DMS 273 treated with DMSO at 0.1 percent for 48 hours (cell line): ENCODE measurements around the gene HHEX.
"Not testable (repeated sequence)": the region's sequence is repeated elsewhere in the genome, so short reads cannot be mapped to it uniquely, and the experiment has no call there.

Experiments
- DNase-seq: peaks from one replicate; lab custom pipeline; 2025; lab: John Stamatoyannopoulos, UW

The HHEX gene

DNA sequence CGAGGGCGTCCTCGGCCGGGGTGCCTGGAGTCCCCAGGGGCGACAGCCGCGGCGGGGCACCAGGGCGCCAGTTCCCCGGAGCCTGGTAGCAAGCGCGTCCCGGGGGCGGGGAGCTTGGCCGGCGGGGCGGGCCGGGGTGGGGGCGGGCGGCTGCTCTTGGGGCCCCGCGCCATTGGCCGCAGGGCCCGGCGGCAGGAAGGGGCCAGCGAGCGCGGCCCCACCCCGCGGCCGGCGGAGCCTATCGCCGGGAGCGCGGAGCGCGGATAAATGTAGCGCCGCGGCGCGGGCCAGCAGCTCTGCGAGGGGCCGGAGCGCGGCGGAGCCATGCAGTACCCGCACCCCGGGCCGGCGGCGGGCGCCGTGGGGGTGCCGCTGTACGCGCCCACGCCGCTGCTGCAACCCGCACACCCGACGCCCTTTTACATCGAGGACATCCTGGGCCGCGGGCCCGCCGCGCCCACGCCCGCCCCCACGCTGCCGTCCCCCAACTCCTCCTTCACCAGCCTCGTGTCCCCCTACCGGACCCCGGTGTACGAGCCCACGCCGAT, at the start of gene HHEX:
Gene HHEX, plus strand, starts transcription at position 293 of the 548 bp plus-strand sequence. Its CDS starts 32 bp downstream, at position 325.
- DNase-seq = no peak

DNA sequence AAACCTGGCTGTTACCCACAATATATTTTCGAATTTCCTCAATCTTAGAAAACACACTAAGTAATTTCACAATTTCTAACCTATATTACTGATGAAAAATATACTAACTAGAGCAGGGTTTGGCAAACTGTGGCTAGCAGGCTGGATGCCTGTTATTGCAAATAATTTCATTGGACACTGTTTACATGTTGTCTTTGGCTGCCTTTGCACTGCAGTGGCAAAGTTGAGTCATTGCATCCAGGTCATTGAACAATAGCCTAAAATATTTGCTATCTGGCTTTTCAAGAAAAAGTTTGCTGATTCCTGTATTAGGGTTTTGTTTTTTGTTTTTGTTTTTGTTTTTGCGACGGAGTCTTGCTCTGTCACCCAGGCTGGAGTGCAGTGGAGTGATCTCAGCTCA, 49.6 kb upstream of the HHEX start:
- no peak for DNase-seq

DNA sequence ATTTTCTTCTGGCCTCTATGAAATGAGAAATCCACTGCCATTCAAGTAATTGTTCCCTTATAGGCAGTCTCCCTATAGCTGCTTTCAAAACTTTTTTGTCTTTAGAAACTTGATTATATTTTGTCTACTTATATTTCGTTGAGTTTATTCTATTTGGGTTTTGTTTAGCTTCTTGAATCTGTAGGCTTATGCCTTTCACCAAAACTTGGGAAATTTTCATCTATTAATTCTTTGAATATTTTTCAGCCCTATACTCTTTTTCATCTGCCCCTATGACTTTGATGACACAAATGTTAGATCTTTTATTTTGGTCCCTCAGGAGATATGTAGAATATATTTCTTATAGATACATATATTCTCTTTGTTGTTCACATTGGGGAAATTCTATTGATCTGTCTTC, 48.3 kb upstream of the HHEX start:
- no peak for DNase-seq

DNA sequence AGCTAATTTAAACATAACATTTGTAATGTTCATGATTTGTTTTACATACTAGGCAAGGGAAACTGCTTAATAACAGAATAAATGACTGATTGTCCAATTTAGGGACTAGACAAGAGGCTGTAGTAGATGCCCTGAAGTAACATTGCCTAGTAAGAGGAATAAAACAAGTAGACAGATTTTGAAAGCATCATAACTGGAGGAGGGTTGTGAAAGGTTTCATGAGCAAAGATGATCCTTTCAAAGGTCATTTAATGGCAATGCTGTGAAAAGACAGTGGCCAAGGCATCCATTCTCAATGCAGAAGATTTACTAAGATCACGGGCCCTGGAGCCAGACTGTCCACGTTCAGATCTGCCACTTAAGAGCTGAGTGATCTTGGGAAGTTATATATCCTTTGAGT, 44.8 kb upstream of the HHEX start:
- no peak for DNase-seq

DNA sequence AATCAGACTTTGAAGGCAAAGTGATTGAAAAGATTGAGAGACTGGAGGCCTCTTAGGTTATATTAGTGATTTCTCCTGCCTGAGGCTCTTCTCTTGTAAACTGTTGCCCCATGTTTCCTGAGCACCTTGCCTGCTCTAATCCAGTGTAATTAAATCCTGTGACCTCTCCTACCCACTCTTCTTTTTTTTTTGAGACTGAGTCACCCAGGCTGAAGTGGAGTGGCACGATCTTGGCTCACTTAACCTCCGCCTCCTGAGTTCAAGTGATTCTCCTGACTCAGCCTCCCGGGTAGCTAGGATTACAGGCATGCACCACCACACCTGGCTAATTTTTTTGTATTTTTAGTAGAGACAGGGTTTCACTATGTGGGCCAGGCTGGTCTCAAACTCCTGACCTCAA, 38.9 kb upstream of the HHEX start:
- not testable (repeated sequence) for DNase-seq

DNA sequence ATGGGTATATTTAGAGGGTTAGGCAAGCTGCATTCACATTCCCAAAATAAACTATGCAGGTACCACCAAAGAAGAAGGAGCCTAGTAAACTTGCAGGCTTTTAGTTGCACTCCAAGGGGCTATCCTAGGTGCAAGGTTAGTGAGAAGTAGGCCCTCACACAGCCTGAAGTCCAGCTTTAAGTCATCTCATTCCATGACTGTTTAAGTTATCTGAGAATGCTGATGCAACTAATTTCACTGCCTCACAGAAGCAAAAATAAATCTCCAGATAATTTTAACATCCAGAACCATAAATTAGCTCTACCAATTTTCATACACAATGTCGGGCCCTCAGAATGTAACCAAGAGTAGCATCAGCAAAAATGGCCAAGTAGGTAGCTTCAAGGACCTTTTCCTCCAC, 34.3 kb upstream of the HHEX start:
- DNase-seq = no peak

DNA sequence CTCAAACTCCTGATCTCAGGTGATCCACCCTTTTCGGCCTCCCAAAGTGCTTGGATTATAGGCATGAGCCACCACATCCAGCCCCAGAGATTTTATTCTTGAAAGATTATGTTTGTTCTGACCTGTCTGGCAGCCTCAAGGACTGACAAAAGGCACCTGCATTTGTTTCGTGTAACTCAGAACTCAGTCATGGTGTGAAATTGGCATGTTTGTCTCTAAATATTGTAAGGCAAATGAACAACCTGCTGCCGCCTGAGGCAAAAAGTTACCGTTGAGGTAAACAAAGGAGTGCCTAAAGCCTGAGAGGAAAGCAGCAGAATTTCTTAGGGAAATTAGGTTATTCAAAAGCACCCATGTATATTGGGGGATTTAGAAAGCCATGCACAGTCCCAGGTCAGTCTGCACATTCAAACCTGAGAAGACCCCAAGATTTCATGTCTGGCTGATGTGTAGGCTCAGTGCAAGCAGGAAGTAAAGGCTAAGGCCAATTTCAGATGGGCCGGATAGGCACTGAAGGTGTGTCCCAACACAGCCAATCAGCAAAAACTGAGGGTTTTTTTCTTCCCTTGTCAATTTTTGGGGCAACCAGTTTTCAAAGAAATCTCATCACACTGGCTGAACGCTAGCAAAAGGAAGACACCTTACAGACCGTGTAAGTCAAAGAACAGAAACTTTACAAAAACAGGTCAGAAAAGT, 33.3 kb upstream of the HHEX start:
- DNase-seq = no peak

DNA sequence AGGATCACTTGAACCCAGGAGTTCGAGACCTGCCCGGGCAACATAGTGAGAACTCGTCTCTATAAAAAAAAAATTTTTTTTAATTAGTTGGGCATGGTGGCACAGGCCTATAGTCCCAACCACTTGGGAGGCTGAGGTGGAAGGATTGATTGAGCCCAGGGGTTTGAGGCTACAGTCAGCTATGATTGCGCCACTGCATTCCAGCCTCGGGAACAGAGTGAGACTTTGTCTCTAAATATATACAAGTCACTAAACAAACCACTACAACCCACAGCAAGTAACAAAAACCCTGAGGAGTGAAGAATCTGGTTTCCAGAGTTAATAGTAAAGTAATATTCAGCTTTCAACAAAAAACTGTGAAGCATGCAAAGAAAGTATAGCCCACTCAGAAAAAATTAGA, 32.7 kb upstream of the HHEX start:
- DNase-seq = no peak

DNA sequence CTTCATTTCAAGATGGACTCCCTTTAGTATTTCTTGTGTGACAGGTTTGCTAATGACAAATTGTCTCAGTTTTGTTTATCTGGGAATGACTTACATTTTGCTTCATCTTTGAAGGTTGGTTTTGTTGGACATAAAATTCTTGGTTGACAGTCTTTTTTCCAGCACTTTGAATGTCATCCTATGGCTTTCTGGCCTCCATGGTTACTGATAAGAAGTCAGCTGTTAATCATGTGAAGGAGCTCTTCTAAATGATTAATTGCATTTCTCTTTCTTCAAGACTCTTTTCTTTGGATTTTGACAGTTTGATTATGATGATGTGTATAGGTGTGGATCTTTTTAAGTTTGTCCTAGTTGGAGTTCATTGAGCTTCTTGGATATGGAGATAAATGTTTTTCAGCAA, 26.9 kb upstream of the HHEX start:
- DNase-seq = no peak

DNA sequence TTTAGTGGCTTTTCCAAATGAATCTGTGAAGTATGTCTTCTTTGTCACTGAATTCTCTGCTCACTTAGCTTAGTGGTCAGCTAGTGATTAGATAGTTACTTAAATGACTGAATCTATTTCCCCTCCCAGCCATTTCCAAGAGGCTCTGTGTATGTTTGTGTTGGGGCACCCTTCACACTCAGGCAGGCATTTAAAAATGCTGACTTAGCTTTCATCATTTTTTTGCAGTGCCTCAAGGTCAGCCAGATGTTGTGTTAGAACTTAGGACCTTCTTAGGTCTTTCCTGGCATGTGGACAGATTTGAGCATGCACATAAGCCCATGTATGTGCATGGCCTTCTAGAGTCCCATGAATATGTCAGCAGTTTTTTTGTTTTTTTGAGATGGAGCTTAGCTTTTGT, 25.4 kb upstream of the HHEX start:
- no peak for DNase-seq

DNA sequence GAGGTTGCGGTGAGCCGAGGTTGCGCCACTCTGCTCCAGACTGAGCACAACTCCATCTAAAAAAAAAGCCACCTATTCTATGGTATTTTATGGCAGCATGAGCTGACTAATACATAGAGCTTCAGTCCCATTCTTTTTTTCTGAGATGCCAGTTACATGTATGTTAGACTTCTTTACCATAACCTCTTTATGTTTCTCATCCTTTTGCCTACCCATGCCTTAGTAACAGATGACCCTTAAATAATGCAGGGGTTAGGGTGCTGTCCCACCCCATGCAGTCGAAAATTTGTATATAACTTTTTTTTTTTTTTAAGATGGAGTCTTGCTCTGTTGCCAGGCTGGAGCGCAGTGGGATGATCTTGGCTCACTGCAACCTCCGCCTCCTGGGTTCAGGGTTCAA, 22.7 kb upstream of the HHEX start:
- DNase-seq = no peak

DNA sequence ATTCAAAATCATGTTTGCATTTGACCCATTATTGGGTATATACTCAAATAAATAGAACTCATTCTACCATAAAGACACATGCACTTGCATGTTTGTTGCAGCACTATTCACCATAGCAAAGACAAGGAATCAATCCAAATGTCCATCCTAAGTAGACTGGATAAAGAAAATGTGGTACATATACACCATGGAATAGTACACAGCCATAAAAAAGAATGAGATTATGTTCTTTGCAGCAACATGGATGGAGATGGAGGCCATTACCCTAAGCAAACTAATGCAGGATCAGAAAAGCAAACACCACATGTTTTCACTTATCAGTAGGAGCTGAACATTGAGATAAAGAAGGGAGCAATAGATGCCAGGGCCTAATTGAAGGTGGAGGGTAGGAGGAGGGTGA, 12.0 kb upstream of the HHEX start:
- no peak for DNase-seq

DNA sequence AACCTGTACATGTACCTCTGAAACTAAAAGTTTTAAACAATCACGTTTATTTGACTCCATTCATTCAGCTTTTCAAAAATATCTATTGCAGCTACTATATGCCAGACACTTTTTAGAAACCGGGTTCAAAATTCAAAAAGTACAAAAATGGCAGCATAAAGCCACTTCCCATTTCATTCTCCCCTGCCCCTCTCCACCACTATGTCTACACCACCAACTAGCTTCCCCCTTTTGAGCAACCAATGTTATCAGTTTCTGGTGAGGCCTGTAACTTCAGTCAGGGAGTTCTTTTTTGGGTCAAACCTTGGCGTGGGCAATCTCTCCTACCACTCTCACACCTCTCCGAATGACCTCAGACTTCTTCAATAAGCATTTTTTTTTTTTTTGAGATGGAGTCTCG, 11.5 kb upstream of the HHEX start:
- no peak for DNase-seq

DNA sequence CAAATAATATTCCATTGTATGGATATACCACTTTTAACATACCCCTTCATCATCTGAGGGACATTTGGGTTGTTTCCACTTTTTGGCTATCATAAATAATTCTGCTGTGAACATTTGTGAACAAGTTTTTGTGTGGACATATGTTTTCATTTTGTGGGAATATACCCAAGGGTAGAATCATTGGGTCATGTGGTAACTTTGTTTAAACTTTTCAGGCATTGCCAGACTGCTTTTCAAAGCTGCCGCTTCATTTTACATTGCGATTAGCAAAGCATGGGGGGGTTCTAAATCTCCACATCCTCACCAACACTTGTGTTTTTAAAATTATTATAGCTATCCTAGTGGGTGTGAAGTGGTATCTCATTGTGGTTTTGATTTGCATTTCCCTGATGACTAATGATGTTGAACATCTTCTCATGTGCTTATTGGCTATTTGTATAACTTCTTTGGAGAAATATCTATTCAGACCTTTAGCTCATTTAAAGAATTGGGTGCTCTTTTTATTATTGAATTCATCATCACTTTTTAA, 8.4 kb upstream of the HHEX start:
- no peak for DNase-seq

DNA sequence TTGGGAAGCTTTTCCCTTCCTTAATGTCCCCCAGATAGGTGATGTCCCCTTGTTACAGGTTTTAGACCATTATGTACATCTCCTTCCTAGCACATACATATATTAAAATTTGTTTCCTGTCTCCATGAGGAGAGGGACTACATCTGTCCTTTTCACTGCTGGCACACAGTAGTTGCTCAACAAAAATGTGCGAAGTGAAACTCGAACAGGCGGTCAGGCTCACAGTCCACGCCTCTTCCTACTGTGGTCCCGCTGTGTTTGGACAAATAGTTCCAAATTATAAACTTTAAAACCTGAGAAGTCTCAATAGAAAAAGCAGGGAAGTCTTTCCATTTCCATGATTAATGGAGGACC, 1.2 kb upstream of the HHEX start:
- DNase-seq = no peak

DNA sequence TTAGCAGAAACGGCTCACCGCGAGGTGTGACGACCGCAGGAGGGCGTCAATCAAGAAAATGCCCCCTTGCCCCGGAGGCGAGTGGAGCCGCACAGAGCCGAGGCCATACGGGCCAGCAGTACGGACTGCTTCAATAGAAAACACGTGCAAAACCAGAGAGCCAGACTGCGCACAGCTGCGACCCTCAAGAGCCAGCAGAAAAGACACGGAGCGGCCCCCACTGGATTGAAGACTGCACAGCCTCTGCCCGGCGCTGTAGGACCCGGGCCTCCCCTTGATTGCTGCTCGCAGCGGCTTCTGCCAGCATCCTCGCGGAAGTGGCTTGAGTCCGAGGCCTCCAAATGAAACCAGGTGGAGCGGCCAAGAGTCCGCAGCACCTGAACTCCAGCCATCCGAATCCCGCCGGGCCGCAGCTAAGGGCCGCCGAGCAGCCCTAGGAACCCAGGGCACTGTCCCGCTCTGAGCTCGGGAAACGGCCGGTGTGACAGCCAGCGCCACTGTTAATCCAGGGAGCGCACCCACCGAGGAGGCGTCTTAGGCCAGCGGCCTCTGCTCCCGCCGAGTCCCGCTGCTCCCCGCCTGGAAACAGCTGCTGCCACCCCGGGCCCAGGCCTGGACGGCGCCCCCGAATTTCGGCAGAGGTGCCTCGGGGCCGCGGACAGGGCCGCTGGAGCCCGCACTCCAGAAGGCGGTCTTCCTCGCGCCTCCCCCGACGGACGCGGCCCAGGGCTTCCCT, 660 bp upstream of the HHEX start:
- no peak for DNase-seq

DNA sequence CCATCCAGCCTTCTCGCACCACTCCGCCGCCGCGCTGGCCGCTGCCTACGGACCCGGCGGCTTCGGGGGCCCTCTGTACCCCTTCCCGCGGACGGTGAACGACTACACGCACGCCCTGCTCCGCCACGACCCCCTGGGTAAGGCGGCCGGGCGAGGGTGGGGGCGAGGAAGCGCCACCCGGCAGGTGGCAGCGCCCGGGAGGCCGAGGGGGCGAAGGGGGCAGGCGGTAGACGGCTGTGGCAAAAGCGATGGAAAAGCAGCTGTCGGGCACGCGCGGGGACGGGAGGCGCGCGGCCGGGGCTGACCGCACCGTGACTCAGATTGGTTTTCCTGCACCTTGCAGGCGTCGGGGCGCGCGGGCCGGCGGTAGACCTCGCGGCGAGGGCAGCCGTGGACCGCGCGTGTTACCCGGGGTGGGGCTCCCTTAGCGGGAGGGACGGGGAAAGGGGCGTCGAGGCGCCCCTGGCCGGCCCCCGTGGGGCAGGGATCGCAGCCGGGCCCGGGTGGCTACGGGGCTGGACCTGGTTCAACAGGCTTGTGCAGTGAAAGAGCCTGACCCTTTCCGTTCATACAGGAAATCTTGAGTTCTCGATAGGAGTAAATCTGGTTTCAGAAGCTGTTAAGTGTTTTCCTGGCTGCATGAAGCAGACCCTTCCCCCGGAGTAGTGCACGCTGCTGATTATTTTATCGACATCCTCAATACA, 608 bp downstream of the HHEX start:
- no peak for DNase-seq

DNA sequence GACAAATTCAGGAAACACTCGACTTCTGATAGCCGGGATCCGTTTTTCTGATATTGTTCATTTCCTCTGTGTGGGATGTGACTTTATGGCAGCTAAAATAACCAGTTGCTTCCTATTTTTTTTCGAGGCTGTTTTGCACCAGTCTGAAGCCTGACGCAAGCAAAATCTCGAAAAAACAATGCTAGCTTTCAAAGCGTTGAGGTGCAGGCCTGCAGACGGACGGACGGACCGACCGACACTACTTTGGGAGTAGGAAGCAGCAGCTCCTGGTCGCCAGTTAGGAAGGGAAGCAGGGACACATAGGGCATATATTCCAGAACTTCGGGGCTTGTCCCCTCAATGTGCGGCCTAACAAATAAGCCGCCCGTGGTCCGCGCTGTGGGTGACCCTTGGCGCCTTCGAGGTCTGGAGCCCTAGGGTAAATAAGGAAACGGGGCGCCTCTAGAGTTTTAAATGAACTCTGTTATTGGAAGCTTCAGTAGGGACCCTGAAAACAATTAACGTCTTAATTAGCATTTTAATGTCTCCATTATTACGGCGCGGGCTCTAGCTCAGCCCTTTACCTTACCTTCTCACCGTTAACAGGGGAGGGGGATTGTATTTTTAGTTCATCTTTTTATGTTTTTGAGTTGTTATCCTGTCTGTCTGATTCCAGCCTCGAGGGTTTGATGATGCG, 1.3 kb downstream of the HHEX start:
- no peak for DNase-seq

DNA sequence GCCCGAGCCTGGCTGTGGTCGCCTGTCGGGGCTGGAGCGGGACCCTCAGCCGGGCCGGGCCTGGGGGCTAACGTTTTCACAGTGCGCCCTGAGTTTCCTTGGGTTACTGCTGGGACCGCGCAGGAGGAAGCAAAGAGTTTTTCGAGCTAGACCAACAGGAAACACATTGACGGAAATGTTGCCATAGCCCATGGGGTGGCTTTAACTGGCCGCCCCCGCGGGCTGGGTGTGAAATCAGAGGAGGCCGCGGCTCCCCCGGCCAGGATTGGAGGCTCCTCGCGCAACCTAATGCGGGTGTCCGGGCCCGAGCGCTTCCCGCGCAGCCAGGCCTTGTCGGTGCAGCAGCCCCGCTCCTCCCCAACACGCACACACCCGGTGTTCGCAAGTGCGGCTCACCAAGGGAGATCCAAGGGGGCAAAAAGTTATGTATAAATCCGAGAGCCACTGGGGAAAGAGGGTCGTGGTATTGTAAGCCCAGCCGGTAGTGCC, 1.9 kb downstream of the HHEX start:
- DNase-seq = no peak

DNA sequence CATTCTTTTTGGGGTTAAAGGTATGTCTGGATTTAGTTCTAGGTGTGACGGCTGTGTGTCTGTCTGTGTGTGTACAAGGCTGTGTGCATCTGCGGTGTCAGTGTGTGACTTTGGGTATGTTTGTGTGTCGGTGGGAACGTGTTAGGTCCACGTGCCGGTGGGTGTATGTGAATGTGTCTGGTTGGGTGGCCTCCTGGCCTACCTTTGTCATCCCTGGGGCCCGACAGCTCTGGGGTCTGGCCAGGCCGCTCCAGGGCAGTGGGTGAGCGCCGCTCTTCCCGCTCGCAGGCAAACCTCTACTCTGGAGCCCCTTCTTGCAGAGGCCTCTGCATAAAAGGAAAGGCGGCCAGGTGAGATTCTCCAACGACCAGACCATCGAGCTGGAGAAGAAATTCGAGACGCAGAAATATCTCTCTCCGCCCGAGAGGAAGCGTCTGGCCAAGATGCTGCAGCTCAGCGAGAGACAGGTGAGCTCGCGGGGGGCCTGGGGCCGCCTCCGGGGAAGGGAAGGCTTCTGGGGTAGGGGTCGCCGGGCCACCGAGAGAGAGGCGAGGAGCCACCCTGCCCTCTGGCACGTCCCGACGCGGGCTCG, 2.4 kb downstream of the HHEX start:
- DNase-seq = no peak

DNA sequence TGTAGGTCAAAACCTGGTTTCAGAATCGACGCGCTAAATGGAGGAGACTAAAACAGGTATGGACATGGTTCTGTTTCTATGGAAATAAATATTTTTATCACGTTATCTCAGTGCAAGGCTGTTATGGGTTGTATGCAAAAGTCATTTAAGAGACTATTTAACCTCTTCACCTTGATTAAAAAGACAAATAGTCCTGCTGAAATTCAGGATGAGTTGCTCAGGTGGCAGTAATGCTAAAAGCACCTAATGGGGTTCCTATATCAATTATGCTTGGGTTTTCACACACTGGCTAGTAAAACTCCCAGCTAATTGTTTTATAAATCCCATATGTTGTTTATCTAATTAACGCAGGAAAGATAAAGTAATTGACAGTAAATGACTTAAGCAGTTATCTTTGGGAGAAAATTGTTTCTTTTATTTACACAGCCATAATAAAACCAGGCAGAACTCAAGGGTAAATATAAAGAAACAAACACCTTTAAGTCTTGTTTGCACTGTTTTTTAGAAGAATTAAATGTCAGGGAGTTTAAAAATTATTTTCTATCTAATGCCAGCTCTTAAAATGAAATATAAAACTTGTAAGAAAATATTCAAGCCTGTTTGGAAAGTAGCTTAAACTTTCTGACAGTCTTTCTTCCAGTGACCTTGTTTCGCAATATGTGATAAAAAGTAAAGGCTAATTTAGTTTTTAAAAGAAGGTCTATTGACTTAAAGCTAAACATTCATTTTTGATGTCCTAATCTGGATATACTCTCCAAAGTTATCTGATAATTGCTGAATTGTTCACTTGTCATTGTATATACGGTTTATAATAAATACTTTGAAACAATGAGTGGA, 3.2 kb downstream of the HHEX start:
- no peak for DNase-seq
